GM12878 (cell line): ENCODE data around the gene NSA2. TPM values are rescaled to one million over a fixed set of nuclear protein-coding genes. Genes with fewer than 3 reads are reported as not detected.

Experiments used
- ATAC-seq: fragments of 200-7000 bp; cut with Tn5 transposase; 3 replicates; pipeline ENCODE4 v1.9.1; 2020; ENCODE audit warnings: mild to moderate bottlenecking, moderate library complexity
- Bru-seq: library from RNA; stranded (reverse); fragments of 400-500 nt; gene quantifications from one replicate; lab custom pipeline; 2021; lab: Mats Ljungman, UMichigan
- BruChase-seq, 2 experiments: library from RNA; stranded (reverse); fragments of 400-500 nt; gene quantifications; one replicate each; lab custom pipeline; 2021; lab: Mats Ljungman, UMichigan
- BruUV-seq: library from RNA; stranded (reverse); fragments of 400-500 nt; replicated peaks from 2 replicates; lab custom pipeline; 2021; lab: Mats Ljungman, UMichigan
- CTCF ChIA-PET: fragments of 300-600 bp; sonication (Branson Sonifier 250); formaldehyde crosslinking; extraction: SDS; loops from one replicate; lab custom pipeline; 2021; ENCODE audit warnings: inconsistent platforms; lab: Yijun Ruan, JAX
- POLR2A ChIA-PET: fragments of 350-600 bp; formaldehyde crosslinking; extraction: SDS; loops from one replicate; lab custom pipeline; 2021; ENCODE audit warnings: inconsistent platforms; lab: Charles Lee
- RAD21 ChIA-PET: fragments of 300-600 bp; sonication (Branson Sonifier 250); formaldehyde crosslinking; loops from one replicate; lab custom pipeline; 2023; ENCODE audit warnings: antibody characterized with exemption; ENCODE audit not compliant: unreplicated experiment; lab: Charles Lee
- SMC1A ChIA-PET: fragments of 300-600 bp; sonication (Branson Sonifier 250); formaldehyde crosslinking; loops from one replicate; lab custom pipeline; 2023; ENCODE audit not compliant: unreplicated experiment, uncharacterized antibody; lab: Charles Lee
- DNase-seq: peaks from one replicate; pipeline ENCODE4 v3.0.0-alpha.2; 2011; ENCODE audit warnings: low read depth, low spot score
- FAIRE-seq: peaks from 3 replicates; lab custom pipeline; 2011; peaks lifted over from hg19 to GRCh38; lab: Jason Lieb, UNC
- H2AFZ ChIP-seq: 2 replicates; pipeline ENCODE4 v1.6.0; 2011; ENCODE audit warnings: low read depth, low read length, control low read depth; ENCODE audit not compliant: control insufficient read depth
- H3K27ac ChIP-seq: 2 replicates; pipeline ENCODE4 v1.5.1; 2011; ENCODE audit warnings: control low read depth; ENCODE audit not compliant: control insufficient read depth, insufficient read depth
- H3K27me3 ChIP-seq, 2 experiments: replicated peaks in 1 of 2; 2 replicates each; pipeline versions ENCODE4 v1.6.0 to v1.6.1; 2011; ENCODE audit warnings: low read length in 1 of 2; ENCODE audit not compliant: control insufficient read depth in 2 of 2, insufficient read depth in 2 of 2
- H3K36me3 ChIP-seq, 2 experiments: 2 replicates each; pipeline ENCODE4 v1.5.1; 2011; ENCODE audit warnings: low read length in 1 of 2; ENCODE audit not compliant: control insufficient read depth in 2 of 2, insufficient read depth in 2 of 2
- H3K4me1 ChIP-seq: 2 replicates; pipeline ENCODE4 v1.6.1; 2011; ENCODE audit warnings: mild to moderate bottlenecking, low read length, moderate library complexity, mixed read lengths; ENCODE audit not compliant: control insufficient read depth, insufficient read depth
- H3K4me2 ChIP-seq: 2 replicates; pipeline ENCODE4 v1.6.0; 2011; ENCODE audit warnings: control low read depth; ENCODE audit not compliant: control insufficient read depth, insufficient read depth
- H3K4me3 ChIP-seq: fragments of 200-600 bp; sonication (generic); 2 replicates; pipeline ENCODE4 v1.5.1; 2016
- H3K79me2 ChIP-seq: 2 replicates; pipeline ENCODE4 v1.6.0; 2011; ENCODE audit warnings: low read length; ENCODE audit not compliant: control insufficient read depth, insufficient read depth
- H3K9ac ChIP-seq: 2 replicates; pipeline ENCODE4 v1.8.0; 2011; ENCODE audit warnings: low read length, control low read depth, mixed read lengths; ENCODE audit not compliant: control insufficient read depth, insufficient read depth
- H3K9me3 ChIP-seq: replicated peaks from 3 replicates; pipeline ENCODE4 v1.5.1; 2011; ENCODE audit warnings: mild to moderate bottlenecking, low read length; ENCODE audit not compliant: control insufficient read depth, insufficient read depth
- H4K20me1 ChIP-seq: 2 replicates; pipeline ENCODE4 v1.6.0; 2011; ENCODE audit not compliant: control insufficient read depth, insufficient read depth
- BHLHE40 ChIP-seq, 2 experiments: fragments of 450-650 bp in 1 of 2; IDR thresholded peaks; 2 replicates each; pipeline ENCODE4 v1.6.1; 2011 to 2017; ENCODE audit warnings: low read depth in 2 of 2, borderline replicate concordance in 1 of 2, improper control_type of control experiment in 1 of 2, low read length in 1 of 2, mild to moderate bottlenecking in 1 of 2
- EED ChIP-seq: sonication (generic); IDR thresholded peaks from 2 replicates; pipeline ENCODE4 v1.6.1; 2016; ENCODE audit warnings: antibody characterized with exemption, low read depth
- EGR1 ChIP-seq, 2 experiments: IDR thresholded peaks; 1 replicate in 1 of 2; 2 replicates in 1 of 2; pipeline ENCODE4 v1.6.1; 2011 to 2012; ENCODE audit warnings: low read depth in 2 of 2, low read length in 2 of 2, borderline replicate concordance in 1 of 2, mild to moderate bottlenecking in 1 of 2, moderate library complexity in 1 of 2
- IKZF1 ChIP-seq: fragments of 450-650 bp; conservative IDR thresholded peaks from 2 replicates; pipeline ENCODE4 v1.6.1; 2017; ENCODE audit warnings: antibody characterized with exemption, mild to moderate bottlenecking
- JUND ChIP-seq: IDR thresholded peaks from 2 replicates; pipeline ENCODE4 v1.6.1; 2012; ENCODE audit warnings: low read depth, mild to moderate bottlenecking, low read length, improper control_type of control experiment, moderate library complexity
- RAD21 ChIP-seq: IDR thresholded peaks from 2 replicates; pipeline ENCODE4 v1.6.1; 2011; ENCODE audit warnings: mild to moderate bottlenecking, low read depth, low read length, moderate library complexity; ENCODE audit not compliant: insufficient read depth
- RB1 ChIP-seq: fragments of 450-650 bp; formaldehyde crosslinking; IDR thresholded peaks from 2 replicates; pipeline ENCODE4 v1.6.1; 2017; ENCODE audit warnings: mild to moderate bottlenecking, borderline replicate concordance
- REST ChIP-seq: IDR thresholded peaks from 2 replicates; pipeline ENCODE4 v1.6.1; 2012; ENCODE audit warnings: mild to moderate bottlenecking, low read depth, low read length
- SIN3A ChIP-seq: IDR thresholded peaks from 2 replicates; pipeline ENCODE4 v1.6.1; 2012; ENCODE audit warnings: low read depth, low read length, improper control_type of control experiment
- SREBF1 ChIP-seq: IDR thresholded peaks from 2 replicates; pipeline ENCODE4 v1.6.1; 2012; ENCODE audit warnings: mild to moderate bottlenecking, low read length
- SREBF2 ChIP-seq: IDR thresholded peaks from 2 replicates; pipeline ENCODE4 v1.6.1; 2012; ENCODE audit warnings: mild to moderate bottlenecking, low read length
- USF2 ChIP-seq: IDR thresholded peaks from 2 replicates; pipeline ENCODE4 v1.6.1; 2011; ENCODE audit warnings: low read depth, low read length, improper control_type of control experiment, borderline replicate concordance
- WGBS: methylation state at CpG from one replicate; pipeline ENCODE4 v1.1.6; 2016; ENCODE audit warnings: low lambda C conversion rate; ENCODE audit not compliant: insufficient replicate concordance, insufficient coverage; ENCODE audit errors: missing lambda C conversion rate; 5-methylcytosine and 5-hydroxymethylcytosine counted together
- in situ Hi-C: fragments of 300-500 bp; cut with MboI; formaldehyde crosslinking; loops from 9 replicates; pipeline ENCODE4 v1.14.3; 2018; ENCODE audit warnings: mixed read lengths
- intact Hi-C: fragments of 100-400 bp; cut with micrococcal nuclease; formaldehyde crosslinking; loops from one replicate; pipeline ENCODE4 v1.14.2; 2022; ENCODE audit not compliant: unreplicated experiment
- long read RNA-seq, 2 experiments: library from polyadenylated mRNA; unstranded; transcript quantifications; one replicate each; pipeline ENCODE4 v2.0.0, GENCODE V29; 2019 to 2020
- polyA minus RNA-seq, 3 experiments: library from RNA; depleted of rRNA, polyadenylated mRNA; stranded (reverse); fragments of >200 nt; gene quantifications; 2 replicates each; pipeline ENCODE4 v1.2.3, GENCODE V29; 2011
- polyA plus RNA-seq, 11 experiments: library from polyadenylated mRNA; depleted of rRNA in 4 of 11; unstranded in 6 of 11; stranded (reverse) in 5 of 11; fragments of >200 nt; fragmentation: Nextera tagmentation in 4 of 11; fragmentation: Illumina TruSeq in 1 of 11; extraction: Ambion mirVana in 4 of 11; extraction: Trizol in 1 of 11; gene quantifications; 1 replicate in 1 of 11; 2 replicates in 10 of 11; pipeline versions ENCODE4 v1.2.1 to v1.2.3, GENCODE V29; 2011 to 2016; ENCODE audit warnings: inconsistent platforms in 2 of 11, missing spikeins in 2 of 11, low read depth in 1 of 11
- total RNA-seq, 4 experiments: library from RNA; depleted of rRNA in 3 of 4; stranded (reverse); fragments of >200 nt in 3 of 4; fragmentation: Illumina TruSeq in 1 of 4; extraction: Trizol in 1 of 4; gene quantifications; 2 replicates each; pipeline versions ENCODE4 v1.2.1 to v1.2.3, GENCODE V29; 2013 to 2021

NSA2 gene
- 24.8 and 34.7 TPM in 2 replicates for total RNA-seq (2013; cell fraction: nucleolus; rRNA removed)
- total RNA-seq (2014; rRNA removed) (98.4 and 128 TPM in 2 replicates), total RNA-seq (2014; rRNA removed; fragmentation: Illumina TruSeq; extraction: Trizol) (267 and 268 TPM in 2 replicates), total RNA-seq (2021) (92.4 and 98.3 TPM in 2 replicates), polyA plus RNA-seq (2011; rRNA removed) (141 and 274 TPM in 2 replicates), polyA plus RNA-seq (2014; fragmentation: Illumina TruSeq; extraction: Trizol) (317 and 397 TPM in 2 replicates), polyA plus RNA-seq (2014; fragmentation: Nextera tagmentation; extraction: Ambion mirVana) (10 to 100 TPM; 77.8 to 98.2 TPM), polyA plus RNA-seq (2014; rRNA removed) (145 and 190 TPM in 2 replicates), polyA plus RNA-seq (2016; fragmentation: Nextera tagmentation; extraction: Ambion mirVana) (100 to 1,000 TPM; 146 to 159 TPM), polyA minus RNA-seq (2011; rRNA and poly(A)+ RNA removed) (10.2 and 16.3 TPM in 2 replicates), Bru-seq, nascent RNA (percentile 88 among the genes with signal in this experiment), BruChase-seq, experiment 1, labeled RNA remaining after a 6-hour chase (percentile 91 among the genes with signal in this experiment), BruChase-seq, experiment 2, labeled RNA remaining after a 2-hour chase (percentile 84 among the genes with signal in this experiment)
- 21.2 TPM for polyA plus RNA-seq (2011; ENCODE audit: low read depth)
- polyA plus RNA-seq (2011; cell fraction: cytosol; rRNA removed): 26.9 and 37.2 TPM in 2 replicates
- polyA plus RNA-seq (2011; cell fraction: nucleus; rRNA removed): 30.3 and 46.0 TPM in 2 replicates
- 90.4 and 129 TPM in 2 replicates for polyA plus RNA-seq (2012)
- polyA minus RNA-seq (2011; cell fraction: cytosol; rRNA and poly(A)+ RNA removed): 21.1 and 26.7 TPM in 2 replicates
- 6.5 and 7.6 TPM in 2 replicates for polyA minus RNA-seq (2011; cell fraction: nucleus; rRNA and poly(A)+ RNA removed)
- long read RNA-seq, experiment 1, full-length matches to known transcripts: 35 of 39 reads
- long read RNA-seq, experiment 1, partial matches to known transcripts: 3 of 39 reads
- long read RNA-seq, experiment 1, other reads (novel, unspliced or antisense): 1 of 39 reads
- long read RNA-seq, experiment 2, full-length matches to known transcripts: 34 of 52 reads
- long read RNA-seq, experiment 2, partial matches to known transcripts: 13 of 52 reads
- long read RNA-seq, experiment 2, other reads (novel, unspliced or antisense): 5 of 52 reads

DNA sequence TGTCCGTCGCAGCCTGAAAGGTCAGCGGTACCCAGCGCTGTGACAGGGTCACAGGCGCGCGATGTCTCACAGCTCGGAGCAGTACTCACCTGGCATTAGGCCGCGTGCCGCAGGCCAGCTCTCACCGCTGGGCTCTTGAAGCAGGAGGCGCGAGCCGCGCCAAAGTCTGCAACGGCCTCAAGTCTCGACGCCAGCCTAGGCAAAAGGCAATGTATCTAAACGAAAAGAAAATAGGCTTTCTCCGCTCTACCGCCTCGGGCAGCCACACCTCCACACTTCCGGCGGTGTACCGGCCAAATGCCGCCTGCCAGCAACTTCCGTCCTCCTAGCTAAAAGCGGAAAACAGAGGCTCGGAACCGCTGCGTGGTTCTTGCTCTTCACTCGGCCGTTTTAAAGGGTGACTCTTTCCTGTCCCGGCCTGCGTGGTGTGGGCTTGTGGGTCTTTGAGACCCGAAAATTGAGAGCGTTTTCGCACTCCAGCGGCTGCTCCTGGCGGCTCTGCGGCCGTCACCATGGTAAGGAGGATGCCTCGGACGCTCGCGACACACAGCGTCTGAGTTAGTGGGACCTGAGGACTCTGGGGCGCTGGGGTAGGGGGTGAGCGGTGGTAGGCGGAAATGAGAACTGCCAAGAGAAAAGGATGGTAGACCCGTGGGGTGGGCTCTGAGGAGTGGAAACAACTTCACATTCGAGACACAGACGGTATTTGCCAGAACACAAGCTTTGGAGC lies at the start of gene NSA2, which contains the start of gene GFM2:
NSA2 (plus strand) TSS at position 401 of the 730 bp plus-strand sequence; CDS start at position 513, 112 bp downstream.
GFM2 (minus strand) TSS at position 269 of the 730 bp plus-strand sequence. CDS start 3,375 bp downstream, outside the sequence.
- RAD21 ChIA-PET: no interaction called here
- H3K27me3 ChIP-seq: no peaks in the 10 kb centered on the region
- in situ Hi-C loops: no loop called here
- H4K20me1 ChIP-seq: no peaks in the 10 kb centered on the region
- peak; percentile 85 for ATAC-seq
- peaks cover 38% of the 10 kb centered on the region for H3K79me2 ChIP-seq
- no TSS peak for BruUV-seq
- intact Hi-C loops: loop anchor here (5.0 kb wide), 3 partner anchors 150 to 1490 kb away; no protein-coding TSS in a partner anchor
- CTCF ChIA-PET: interaction anchor here (0.6 to 1.3 kb wide), 4 partner anchors 8 to 29 kb away, joined by 3 to 4 read pairs (median 4); no protein-coding TSS in a partner anchor
- H3K4me2 ChIP-seq: peak within 1 kb of the TSS; percentile 75
- WGBS: 1% methylated on average over 54 of the region's 54 CpGs
- no peaks in the 10 kb centered on the region for H3K9me3 ChIP-seq
- peak; percentile 88 for DNase-seq
- peaks cover 0 to 13% of the 10 kb centered on the region in 2 experiments for H3K36me3 ChIP-seq
- peaks cover 9% of the 10 kb centered on the region for H3K4me1 ChIP-seq
- SMC1A ChIA-PET: interaction anchor here (0.9 to 1.6 kb wide), 5 partner anchors 8 to 135 kb away, joined by 3 to 5 read pairs (median 4); no protein-coding TSS in a partner anchor
- peak within 1 kb of the TSS; percentile 81 for H3K27ac ChIP-seq
- H2AFZ ChIP-seq: peak within 1 kb of the TSS; percentile 86
- POLR2A ChIA-PET: interaction anchor here (0.9 kb wide), 1 partner anchor 82 kb away, joined by 3 read pairs; the partner anchor contains the start of gene HEXB
- peak within 1 kb of the TSS; percentile 94 for H3K4me3 ChIP-seq
- FAIRE-seq: peak; percentile 59
- peak within 1 kb of the TSS; percentile 86 for H3K9ac ChIP-seq
- TF ChIP-seq BHLHE40 (IDR thresholded peaks at IDR 0.05; ENCODE audit: borderline replicate concordance in 1 of 2, low read depth in 2 of 2, low read length in 1 of 2): peak; percentile 3 to 22; a peak in 1 of 4 replicates
- no peak for TF ChIP-seq REST
- TF ChIP-seq IKZF1: peak; percentile 89
- peak; percentile 73; the same call in 1 of the 2 replicates for TF ChIP-seq RB1
- TF ChIP-seq SIN3A: peak; percentile 78
- TF ChIP-seq SREBF2: peak; percentile 67; the same call in 1 of the 2 replicates
- TF ChIP-seq USF2: no peak
- 0 out of 2 replicates have a peak, but pooled peaks have one; percentile 62 for TF ChIP-seq SREBF1
- no peak for TF ChIP-seq JUND
- 0 out of 2 replicates have a peak, but pooled peaks have one; percentile 40 for TF ChIP-seq EED
- TF ChIP-seq RAD21: no peak
- peak; percentile 83 to 86 for TF ChIP-seq EGR1 (IDR thresholded peaks at IDR 0.05; ENCODE audit: borderline replicate concordance in 1 of 2, low read depth in 2 of 2, low read length in 2 of 2)
